Ramos (cell line): ENCODE data around the gene ARHGAP42.

Experiments
- in situ Hi-C: fragments of 300-500 bp; cut with MboI; formaldehyde crosslinking; loops from one replicate; pipeline ENCODE4 v1.14.3; 2022; ENCODE audit warnings: low sequenced_read_pairs; ENCODE audit not compliant: unreplicated experiment

ARHGAP42 gene

DNA sequence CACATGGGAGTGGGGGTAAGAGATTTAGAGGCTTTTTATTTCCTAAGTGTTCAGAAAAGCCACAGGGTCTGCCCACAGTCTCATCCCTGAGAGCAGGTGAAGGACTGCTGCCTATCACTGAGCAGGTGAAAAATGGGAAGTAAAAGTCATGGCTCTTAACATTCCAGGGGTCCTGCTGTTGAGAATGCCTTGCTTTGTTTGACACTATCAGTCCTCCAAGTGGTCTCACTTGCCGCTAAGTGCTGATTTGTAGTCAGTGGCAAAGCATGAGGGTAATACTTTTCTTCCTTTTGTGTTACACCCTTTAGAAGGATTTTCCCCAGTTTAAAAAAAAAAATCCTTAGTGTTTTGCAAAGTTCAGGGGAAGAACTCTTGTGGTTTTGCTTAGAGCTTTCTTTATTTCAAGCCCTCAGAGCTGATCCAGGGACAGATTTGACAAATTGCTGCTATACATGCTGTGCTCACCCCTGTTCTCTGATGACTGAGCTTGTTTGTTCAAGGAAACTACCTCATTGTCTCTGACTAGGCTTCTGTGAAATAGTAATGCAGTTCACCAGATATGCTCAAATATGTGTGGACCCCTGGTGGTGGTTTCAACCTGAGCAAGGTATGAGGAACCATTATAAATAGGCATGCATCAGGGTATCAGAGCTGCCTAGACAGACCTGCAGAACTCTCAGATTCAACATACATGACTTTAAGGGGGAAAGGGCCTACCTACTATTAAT, 141.0 kb downstream of the ARHGAP42 start:
- in situ Hi-C loops = no loop called here

GRCh38 chr11:100830274-100830673, 143.2 kb downstream of the ARHGAP42 start:
- in situ Hi-C loops = no loop called here

- in situ Hi-C loops = no loop called here
Measured at GRCh38 chr11:100830978-100831732, 144.1 kb downstream of the ARHGAP42 start.

- in situ Hi-C loops = no loop called here
Measured at GRCh38 chr11:100831929-100832494, 144.9 kb downstream of the ARHGAP42 start.

DNA sequence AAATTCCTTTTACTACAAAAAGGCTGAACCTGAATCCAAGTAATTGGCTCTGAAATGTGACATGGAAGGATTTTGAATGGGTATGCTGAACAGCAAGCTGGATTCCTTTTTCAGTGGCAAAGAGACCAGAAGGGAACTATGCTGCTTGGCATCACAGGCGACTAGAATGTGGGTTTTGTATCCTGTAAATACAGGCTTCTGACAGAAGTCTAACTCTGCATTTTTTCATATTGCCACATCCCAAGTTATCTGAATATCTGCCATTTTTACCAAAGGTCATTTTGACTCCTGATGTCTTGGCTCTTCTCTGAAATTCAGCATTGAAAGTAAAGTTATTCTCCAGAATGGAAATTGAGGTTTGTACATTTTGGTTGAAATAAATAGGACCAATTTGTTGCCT, 145.7 kb downstream of the ARHGAP42 start:
- in situ Hi-C loops = no loop called here

DNA sequence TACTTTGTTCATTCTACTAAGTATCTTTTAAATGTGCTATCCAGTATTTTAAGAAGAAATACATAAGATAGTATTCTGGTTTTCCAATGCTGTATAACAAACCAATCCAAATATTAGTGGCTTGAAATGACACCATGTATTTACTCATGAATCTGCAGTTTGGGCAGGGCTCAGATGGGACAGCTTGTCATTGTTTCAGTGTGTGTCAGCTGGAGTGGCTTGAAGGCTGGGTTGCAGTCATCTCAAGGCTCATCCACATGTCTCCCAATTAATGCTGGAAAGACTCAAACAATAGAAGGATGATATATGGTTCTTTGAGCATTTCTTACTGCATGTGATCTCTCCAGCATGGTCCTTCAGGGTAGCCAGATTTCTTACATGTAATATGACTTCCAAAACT, 146.2 kb downstream of the ARHGAP42 start:
- in situ Hi-C loops = no loop called here

- in situ Hi-C loops = no loop called here
Measured at GRCh38 chr11:100835854-100836253, 148.8 kb downstream of the ARHGAP42 start.

GRCh38 chr11:100837311-100837710, 150.2 kb downstream of the ARHGAP42 start:
- in situ Hi-C loops = no loop called here

GRCh38 chr11:100841711-100842407, 154.8 kb downstream of the ARHGAP42 start:
- in situ Hi-C loops = no loop called here

DNA sequence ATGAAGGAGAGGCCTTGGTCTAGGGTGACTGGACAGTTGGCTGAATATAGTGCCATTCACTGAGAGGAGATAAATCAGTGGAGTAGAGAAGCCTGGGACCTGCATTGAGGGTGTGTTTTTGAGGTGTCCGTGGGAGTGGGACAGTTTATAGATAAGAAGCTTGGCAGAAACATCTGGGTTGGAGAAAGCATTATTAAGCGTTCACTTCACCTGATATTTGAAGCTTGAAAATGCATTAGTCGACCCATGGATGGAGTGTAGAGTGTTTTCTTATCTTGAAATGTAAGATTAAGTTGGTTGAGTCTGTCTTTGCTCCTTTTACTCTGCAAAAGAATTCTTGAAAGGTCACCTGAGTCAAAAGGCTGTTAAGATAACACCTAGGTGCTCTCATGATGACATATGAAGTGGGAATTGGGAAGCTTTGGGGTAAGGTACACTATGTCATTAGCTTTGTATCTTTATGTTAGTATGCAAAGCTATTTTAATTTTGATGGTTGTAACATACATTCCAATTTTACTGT, 160.7 kb downstream of the ARHGAP42 start:
- in situ Hi-C loops = no loop called here

GRCh38 chr11:100849009-100849900, 162.2 kb downstream of the ARHGAP42 start:
- in situ Hi-C loops = no loop called here

- in situ Hi-C loops = no loop called here
Measured at GRCh38 chr11:100849901-100850235, 162.8 kb downstream of the ARHGAP42 start.

GRCh38 chr11:100851147-100851546, 164.1 kb downstream of the ARHGAP42 start:
- in situ Hi-C loops = no loop called here

- in situ Hi-C loops = no loop called here
Measured at GRCh38 chr11:100851584-100852152, 164.6 kb downstream of the ARHGAP42 start.

- in situ Hi-C loops = no loop called here
Measured at GRCh38 chr11:100855466-100856067, 168.5 kb downstream of the ARHGAP42 start.

GRCh38 chr11:100857236-100858005, 170.3 kb downstream of the ARHGAP42 start:
- in situ Hi-C loops = no loop called here

- in situ Hi-C loops = no loop called here
Measured at GRCh38 chr11:100860318-100861155, 173.4 kb downstream of the ARHGAP42 start.
